Measurements from ENCODE around the gene CD163.
"Not testable (repeated sequence)": the region's sequence is repeated elsewhere in the genome, so short reads cannot be mapped to it uniquely, and the experiment has no call there.

DNA sequence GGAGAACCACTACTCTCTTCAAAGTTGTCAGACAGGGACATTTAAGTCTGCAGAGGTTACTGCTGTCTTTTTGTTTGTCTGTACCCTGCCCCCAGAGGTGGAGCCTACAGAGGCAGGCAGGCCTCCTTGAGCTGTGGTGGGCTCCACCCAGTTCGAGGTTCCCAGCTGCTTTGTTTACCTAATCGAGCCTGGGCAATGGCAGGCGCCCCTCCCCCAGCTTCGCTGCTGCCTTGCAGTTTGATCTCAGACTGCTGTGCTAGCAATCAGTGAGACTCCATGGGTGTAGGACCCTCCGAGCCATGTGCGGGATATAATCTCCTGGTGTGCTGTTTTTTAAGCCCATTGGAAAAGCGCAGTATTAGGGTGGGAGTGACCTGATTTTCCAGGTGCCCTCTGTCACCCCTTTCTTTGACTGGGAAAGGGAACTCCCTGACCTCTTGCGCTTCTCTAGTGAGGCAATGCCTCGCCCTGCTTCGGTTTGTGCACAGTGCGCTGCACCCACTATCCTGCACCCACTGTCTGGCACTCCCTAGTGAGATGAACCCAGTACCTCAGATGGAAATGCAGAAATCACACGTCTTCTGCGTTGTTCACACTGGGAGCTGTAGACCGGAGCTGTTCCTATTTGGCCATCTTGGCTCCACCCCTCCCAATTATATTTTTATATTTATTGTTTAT, 6.4 kb upstream of the CD163 start:
- TF ChIP-seq CTCF (IDR thresholded peaks at IDR 0.05); REST (IDR thresholded peaks at IDR 0.05; ENCODE audit: insufficient read depth in 1 of 2, low read depth in 2 of 2, low read length in 1 of 2); TCF7L2 (IDR thresholded peaks at IDR 0.05; ENCODE audit: low read depth, low read length); POLR2AphosphoS5 (IDR thresholded peaks at IDR 0.05; ENCODE audit: low read depth, low read length); SIN3A (IDR thresholded peaks at IDR 0.05; ENCODE audit: borderline replicate concordance, insufficient read depth, low read depth, low read length): not testable (repeated sequence)

Data from Panc1 (cell line).